ENCODE results near the gene EEIG2. TPM values are rescaled to one million over a fixed set of nuclear protein-coding genes. Genes with fewer than 3 reads are reported as not detected.

Gene EEIG2
- total and polyA plus RNA-seq, 2 of the 13 experiments (the other 11 are each of a cell fraction or from before 2014, with no cell fraction given): 0.90 to 3.2 TPM

DNA sequence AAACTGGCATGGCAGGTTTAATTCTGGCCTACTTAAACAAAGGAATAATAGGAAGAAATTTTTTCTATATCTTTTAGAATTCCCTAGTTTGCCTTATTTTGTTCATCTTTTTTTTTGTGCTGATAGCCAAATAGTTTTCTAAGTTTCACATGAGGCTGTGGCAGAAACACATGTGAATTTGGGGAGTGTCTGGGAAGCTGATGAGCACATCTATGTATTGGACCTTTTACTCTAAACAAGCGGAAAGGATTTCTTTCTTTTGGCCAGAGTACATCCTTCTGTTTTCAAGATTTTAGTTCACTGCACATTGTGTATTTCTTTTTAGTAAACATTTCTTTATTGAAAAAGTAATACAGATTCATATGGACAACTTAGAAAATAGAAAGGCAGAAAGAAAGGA, 5.6 kb downstream of the EEIG2 start:
- BruUV-seq (replicated peaks): no TSS peak
- no peaks in the 10 kb centered on the region for H3K79me2 ChIP-seq (ENCODE audit: insufficient read depth, low read length)
- no peak overlapping the region for H3K4me2 ChIP-seq (ENCODE audit: low read depth, low read length)
- no peak overlapping the region for H3K9ac ChIP-seq (ENCODE audit: insufficient read depth, low read depth, low read length)
- H3K4me1 ChIP-seq (ENCODE audit: insufficient read depth, low read length): peaks cover 21% of the 10 kb centered on the region
- TF ChIP-seq MIER2 (CRISPR knock-in tag; IDR thresholded peaks at IDR 0.05) (no peak), CEBPG (CRISPR knock-in tag; IDR thresholded peaks at IDR 0.05) (no peak), SAFB2 (CRISPR knock-in tag; IDR thresholded peaks at IDR 0.05; ENCODE audit: borderline replicate concordance, low read depth) (no peak), ZNF775 (CRISPR knock-in tag; IDR thresholded peaks at IDR 0.05; ENCODE audit: borderline replicate concordance) (no peak), ELF3 (CRISPR knock-in tag; IDR thresholded peaks at IDR 0.05) (no peak), SOX5 (CRISPR knock-in tag; IDR thresholded peaks at IDR 0.05; ENCODE audit: borderline replicate concordance) (no peak), THAP7 (CRISPR knock-in tag; IDR thresholded peaks at IDR 0.05) (no peak), NFATC3 (CRISPR knock-in tag; IDR thresholded peaks at IDR 0.05) (no peak), ZNF234 (CRISPR knock-in tag; conservative IDR thresholded peaks at IDR 0.05) (no peak), ZNF121 (CRISPR knock-in tag; IDR thresholded peaks at IDR 0.05) (no peak), ZNF235 (CRISPR knock-in tag; IDR thresholded peaks at IDR 0.05; ENCODE audit: borderline replicate concordance) (no peak), TERF1 (CRISPR knock-in tag; IDR thresholded peaks at IDR 0.05) (no peak)
- TF ChIP-seq, protein P1, sequence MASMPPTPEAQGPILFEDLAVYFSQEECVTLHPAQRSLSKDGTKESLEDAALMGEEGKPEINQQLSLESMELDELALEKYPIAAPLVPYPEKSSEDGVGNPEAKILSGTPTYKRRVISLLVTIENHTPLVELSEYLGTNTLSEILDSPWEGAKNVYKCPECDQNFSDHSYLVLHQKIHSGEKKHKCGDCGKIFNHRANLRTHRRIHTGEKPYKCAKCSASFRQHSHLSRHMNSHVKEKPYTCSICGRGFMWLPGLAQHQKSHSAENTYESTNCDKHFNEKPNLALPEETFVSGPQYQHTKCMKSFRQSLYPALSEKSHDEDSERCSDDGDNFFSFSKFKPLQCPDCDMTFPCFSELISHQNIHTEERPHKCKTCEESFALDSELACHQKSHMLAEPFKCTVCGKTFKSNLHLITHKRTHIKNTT (CRISPR knock-in tag; IDR thresholded peaks at IDR 0.05): no peak
- H2AFZ ChIP-seq (ENCODE audit: low read length): no peak overlapping the region
- intact Hi-C loops (cut with micrococcal nuclease; ENCODE audit: unreplicated experiment) (no loop called here), in situ Hi-C loops (cut with HindIII; ENCODE audit: extremely low pct_ligation_motif_present, low pct_unique_long_range_greater_than_20kb) (loop anchor here (25.0 kb wide), 1 partner anchor 778 kb away; no protein-coding TSS in a partner anchor)
- no peaks in the 10 kb centered on the region for H3K9me3 ChIP-seq (ENCODE audit: low read length)
- peaks cover under 1% of the 10 kb centered on the region; the same call in 1 of the 2 replicates for H4K20me1 ChIP-seq (ENCODE audit: insufficient read depth, low read length)
- DNase-seq (ENCODE audit: low spot score): no peak
- H3K36me3 ChIP-seq (replicated peaks in 1 of 2; ENCODE audit: control insufficient read depth in 1 of 2, insufficient read depth in 2 of 2, low read length in 2 of 2): no peaks in the 10 kb centered on the region
- H3K27ac ChIP-seq (ENCODE audit: extremely low read length, insufficient read depth, low read length): no peak overlapping the region
- H3K27me3 ChIP-seq (ENCODE audit: control insufficient read depth in 1 of 2, insufficient read depth in 2 of 2, low read length in 2 of 2): no peaks in the 10 kb centered on the region
- ChIA-PET CTCF (ENCODE audit: low intra/inter-chr PET ratio, low total read pairs) (no interaction called here), POLR2A (no interaction called here)
- no peak for FAIRE-seq
- no peak for ATAC-seq
- no peak overlapping the region for H3K4me3 ChIP-seq (replicated peaks in 1 of 3; ENCODE audit: insufficient read depth in 1 of 3, low read depth in 2 of 3, low read length in 3 of 3)
- WGBS (ENCODE audit: low lambda C conversion rate): 73% methylated on average over 1 of the region's 1 CpG
